Kidney capillary endothelial cell (primary cell): ENCODE measurements around the gene EFEMP2.

ENCODE experiments used
- DNase-seq: peaks from one replicate; pipeline ENCODE4 v3.0.0-alpha.2; 2018; ENCODE audit warnings: low spot score

The EFEMP2 gene

GRCh38 chr11:65826984-65827735, 45.4 kb downstream of the EFEMP2 start:
- DNase-seq: no peak

GRCh38 chr11:65822776-65823528, 49.6 kb downstream of the EFEMP2 start:
- DNase-seq: no peak

GRCh38 chr11:65821107-65821506, 51.5 kb downstream of the EFEMP2 start:
- DNase-seq: no peak

- peak; percentile 88 for DNase-seq
Observed at GRCh38 chr11:65817835-65818680, 54.5 kb downstream of the EFEMP2 start.

- DNase-seq: no peak
Observed at GRCh38 chr11:65817312-65817834, 55.2 kb downstream of the EFEMP2 start.

- no peak for DNase-seq
Observed at GRCh38 chr11:65816696-65817095, 55.9 kb downstream of the EFEMP2 start.
